OCI-LY7 (cell line): Measurements from ENCODE around the gene GET4. TPM values are rescaled to one million over a fixed set of nuclear protein-coding genes. Genes with fewer than 3 reads are reported as not detected.
"Not testable (repeated sequence)": the region's sequence is repeated elsewhere in the genome, so short reads cannot be mapped to it uniquely, and the experiment has no call there.

Experiments
- BruUV-seq: library from RNA; stranded (reverse); fragments of 400-500 nt; replicated peaks from 2 replicates; lab custom pipeline; 2021; lab: Mats Ljungman, UMichigan
- CTCF ChIA-PET: fragments of 300-600 bp; sonication (Branson Sonifier 250); formaldehyde crosslinking; loops from one replicate; lab custom pipeline; 2022; ENCODE audit warnings: antibody characterized with exemption; ENCODE audit not compliant: unreplicated experiment; lab: Charles Lee
- POLR2A ChIA-PET: fragments of 300-600 bp; sonication (Branson Sonifier 250); formaldehyde crosslinking; loops from one replicate; lab custom pipeline; 2022; ENCODE audit warnings: antibody characterized with exemption; lab: Charles Lee
- DNase-seq: peaks from one replicate; pipeline ENCODE4 v3.0.0-alpha.2; 2015; ENCODE audit warnings: low spot score
- H2AFZ ChIP-seq: fragments of 200-600 bp; sonication (generic), shearing (Covaris generic); 2 replicates; pipeline ENCODE4 v1.6.1; 2014; ENCODE audit warnings: mild to moderate bottlenecking, antibody characterized with exemption, low read length, moderate library complexity
- H3K27ac ChIP-seq: fragments of 200-600 bp; sonication (generic); 2 replicates; pipeline ENCODE4 v1.5.1; 2014; ENCODE audit warnings: mixed run types, low read depth, mild to moderate bottlenecking, moderate library complexity, low read length, inconsistent platforms; ENCODE audit not compliant: poor library complexity, severe bottlenecking
- H3K36me3 ChIP-seq: fragments of 200-600 bp; sonication (generic); 2 replicates; pipeline ENCODE4 v1.6.1; 2014; ENCODE audit warnings: mild to moderate bottlenecking, antibody characterized with exemption, low read length, moderate library complexity, mixed read lengths; ENCODE audit not compliant: insufficient read depth
- H3K4me1 ChIP-seq: fragments of 200-600 bp; sonication (generic); 2 replicates; pipeline ENCODE4 v1.5.1; 2014; ENCODE audit warnings: mild to moderate bottlenecking, low read length; ENCODE audit not compliant: insufficient read depth, poor library complexity, severe bottlenecking
- H3K4me2 ChIP-seq: fragments of 200-600 bp; sonication (generic); 2 replicates; pipeline ENCODE4 v1.6.1; 2014; ENCODE audit warnings: mild to moderate bottlenecking, low read length
- H3K4me3 ChIP-seq: fragments of 200-600 bp; sonication (generic); 2 replicates; pipeline ENCODE4 v1.5.1; 2014; ENCODE audit warnings: mild to moderate bottlenecking, low read depth, low read length; ENCODE audit not compliant: poor library complexity, severe bottlenecking
- H3K79me2 ChIP-seq: fragments of 200-600 bp; sonication (generic); 2 replicates; pipeline ENCODE4 v1.6.1; 2016; ENCODE audit warnings: low read depth, mild to moderate bottlenecking, low read length, moderate library complexity, mixed read lengths; ENCODE audit not compliant: insufficient read depth
- H3K9me2 ChIP-seq: fragments of 200-600 bp; sonication (generic); 2 replicates; pipeline ENCODE4 v1.6.1; 2016; ENCODE audit warnings: mild to moderate bottlenecking, low read length, mixed read lengths; ENCODE audit not compliant: insufficient read depth
- H3K9me3 ChIP-seq: fragments of 200-600 bp; sonication (generic); 2 replicates; pipeline ENCODE4 v1.6.1; 2014; ENCODE audit warnings: mild to moderate bottlenecking, mixed run types, low read length, mixed read lengths
- H4K20me1 ChIP-seq: fragments of 200-600 bp; sonication (generic); 2 replicates; pipeline ENCODE4 v1.6.1; 2014; ENCODE audit warnings: mild to moderate bottlenecking, antibody characterized with exemption, low read length, moderate library complexity, mixed read lengths; ENCODE audit not compliant: insufficient read depth
- EZH2phosphoT487 ChIP-seq: fragments of 200-600 bp; sonication (generic); IDR thresholded peaks from 2 replicates; pipeline ENCODE4 v1.6.1; 2018; ENCODE audit warnings: low read depth, borderline replicate concordance, mild to moderate bottlenecking, mixed run types, antibody characterized with exemption, low read length, moderate library complexity, mixed read lengths
- intact Hi-C: fragments of 100-400 bp; cut with micrococcal nuclease; formaldehyde crosslinking; loops from one replicate; pipeline ENCODE4 v1.10.0; 2022; ENCODE audit not compliant: unreplicated experiment
- total RNA-seq, 2 experiments: library from RNA; depleted of rRNA in 1 of 2; stranded (reverse); fragments of >200 nt in 1 of 2; shearing (Covaris generic) in 1 of 2; gene quantifications; 2 replicates each; pipeline ENCODE4 v1.2.3, GENCODE V29; 2014 to 2022
- TF ChIP-seq, protein P1 (sequence below): fragments of 200-600 bp; sonication (generic); conservative IDR thresholded peaks from 2 replicates; pipeline ENCODE4 v1.5.1; 2014; ENCODE audit warnings: mild to moderate bottlenecking, antibody characterized with exemption, low read length, moderate library complexity, mixed read lengths

The GET4 gene
- total RNA-seq, 2 experiments from 2014 or later: 46.3 to 54.5 TPM

DNA sequence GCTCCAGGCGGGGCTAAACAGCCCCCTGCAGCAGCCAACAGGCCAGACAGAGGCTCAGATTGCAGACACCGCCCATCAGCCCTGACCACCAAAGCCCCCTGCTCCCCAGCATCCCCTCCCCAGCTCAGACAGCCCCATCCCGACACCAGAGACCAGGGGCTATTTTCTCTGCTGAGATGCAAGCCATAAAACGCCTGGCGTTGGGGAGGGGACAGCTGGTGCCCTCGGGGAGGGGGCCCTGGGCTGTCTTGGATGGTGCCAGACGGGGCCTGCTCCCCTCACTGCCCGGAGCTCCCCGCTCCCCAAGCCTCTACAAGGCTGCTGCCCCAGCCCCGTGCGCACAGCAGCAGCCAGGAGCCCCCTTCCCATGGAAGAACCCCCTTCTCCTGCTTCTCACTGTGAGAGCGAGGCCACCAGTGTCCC is 31.8 kb downstream of the GET4 start:
- CTCF ChIA-PET: no interaction called here
- Histone ChIP-seq H2AFZ (no peak overlapping the region), H3K9me3 (no peaks in the 10 kb centered on the region), H4K20me1 (no peaks in the 10 kb centered on the region), H3K27ac (no peak overlapping the region), H3K4me3 (no peak overlapping the region), H3K9me2 (no peaks in the 10 kb centered on the region), H3K4me1 (peaks cover 15% of the 10 kb centered on the region), H3K4me2 (peak overlapping the region; percentile 6; the same call in 1 of the 2 replicates), H3K79me2 (no peaks in the 10 kb centered on the region), H3K36me3 (no peaks in the 10 kb centered on the region)
- POLR2A ChIA-PET: no interaction called here
- no TSS peak for BruUV-seq
- intact Hi-C loops: loop anchor here (2.0 kb wide), 2 partner anchors 67 to 157 kb away; partner anchors contain the start of gene COX19
- TF ChIP-seq EZH2phosphoT487: no peak
- TF ChIP-seq, protein P1, sequence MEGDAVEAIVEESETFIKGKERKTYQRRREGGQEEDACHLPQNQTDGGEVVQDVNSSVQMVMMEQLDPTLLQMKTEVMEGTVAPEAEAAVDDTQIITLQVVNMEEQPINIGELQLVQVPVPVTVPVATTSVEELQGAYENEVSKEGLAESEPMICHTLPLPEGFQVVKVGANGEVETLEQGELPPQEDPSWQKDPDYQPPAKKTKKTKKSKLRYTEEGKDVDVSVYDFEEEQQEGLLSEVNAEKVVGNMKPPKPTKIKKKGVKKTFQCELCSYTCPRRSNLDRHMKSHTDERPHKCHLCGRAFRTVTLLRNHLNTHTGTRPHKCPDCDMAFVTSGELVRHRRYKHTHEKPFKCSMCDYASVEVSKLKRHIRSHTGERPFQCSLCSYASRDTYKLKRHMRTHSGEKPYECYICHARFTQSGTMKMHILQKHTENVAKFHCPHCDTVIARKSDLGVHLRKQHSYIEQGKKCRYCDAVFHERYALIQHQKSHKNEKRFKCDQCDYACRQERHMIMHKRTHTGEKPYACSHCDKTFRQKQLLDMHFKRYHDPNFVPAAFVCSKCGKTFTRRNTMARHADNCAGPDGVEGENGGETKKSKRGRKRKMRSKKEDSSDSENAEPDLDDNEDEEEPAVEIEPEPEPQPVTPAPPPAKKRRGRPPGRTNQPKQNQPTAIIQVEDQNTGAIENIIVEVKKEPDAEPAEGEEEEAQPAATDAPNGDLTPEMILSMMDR: no peak
- DNase-seq: no peak

DNA sequence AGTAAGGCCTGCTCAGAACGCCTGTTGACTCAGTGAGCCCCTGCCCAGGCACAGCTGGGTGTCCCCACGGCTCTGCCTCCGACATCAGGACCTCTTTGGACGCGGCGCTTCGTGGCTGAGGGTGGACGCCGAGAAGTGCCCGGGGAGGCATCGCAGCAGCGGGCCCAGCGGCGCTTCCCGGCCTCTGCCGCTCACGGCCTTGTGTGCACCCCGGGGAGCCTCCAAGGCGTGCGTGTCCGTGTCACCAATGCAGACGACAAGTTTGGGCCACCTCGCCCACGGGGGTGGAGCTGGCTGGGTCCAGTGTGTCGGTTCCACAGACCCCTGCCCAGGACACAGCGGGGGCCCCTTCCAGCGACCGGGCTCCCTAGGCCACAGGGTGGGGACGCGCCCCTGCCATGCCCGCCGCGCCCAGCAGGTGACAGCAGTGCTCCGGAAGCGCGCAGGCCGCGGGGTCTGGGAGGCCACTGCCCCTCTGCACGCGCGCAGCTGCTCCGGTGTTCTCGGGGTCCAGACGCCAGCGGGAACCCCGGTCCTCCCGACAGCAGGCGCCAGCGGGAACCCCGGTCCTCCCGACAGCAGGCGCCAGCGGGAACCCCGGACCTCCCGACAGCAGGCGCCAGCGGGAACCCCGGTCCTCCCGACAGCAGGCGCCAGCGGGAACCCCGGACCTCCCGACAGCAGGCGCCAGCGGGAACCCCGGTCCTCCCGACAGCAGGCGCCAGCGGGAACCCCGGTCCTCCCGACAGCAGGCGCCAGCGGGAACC is 32.4 kb downstream of the GET4 start:
- peak; percentile 73 for DNase-seq

More for the DNA sequence above, 32.4 kb downstream of the GET4 start:
- H2AFZ ChIP-seq, H3K79me2 ChIP-seq, H3K9me2 ChIP-seq, H4K20me1 ChIP-seq, H3K27ac ChIP-seq, H3K9me3 ChIP-seq, H3K4me3 ChIP-seq, BruUV-seq, H3K36me3 ChIP-seq, POLR2A ChIA-PET: not testable (repeated sequence)
- TF ChIP-seq, protein P1: peak; percentile 75
- CTCF ChIA-PET: interaction anchor here (0.6 to 0.8 kb wide), 2 partner anchors 15 to 47 kb away, joined by 3 to 5 read pairs; no protein-coding TSS in a partner anchor
- H3K4me1 ChIP-seq: peaks cover 15% of the 10 kb centered on the region
- intact Hi-C loops: loop anchor here (1.0 to 2.0 kb wide), 3 partner anchors 66 to 268 kb away; partner anchors contain the start of gene COX19
- H3K4me2 ChIP-seq: peak overlapping the region; percentile 6; the same call in 1 of the 2 replicates
